Right renal pelvis (tissue), 4 donors: ENCODE measurements around the gene GCHFR. TPM values are rescaled to one million over a fixed set of nuclear protein-coding genes. Genes with fewer than 3 reads are reported as not detected.

Experiments
- DNase-seq, 4 donors: peaks; one replicate each; pipeline ENCODE4 v3.0.0-alpha.2; 2013; ENCODE audit warnings: low read depth in 4 of 4, low spot score in 3 of 4, missing footprints in 1 of 4
- polyA plus RNA-seq, 4 donors: library from polyadenylated mRNA; unstranded; fragments of 120-200 nt; gene quantifications; one replicate each; pipeline ENCODE4 v1.2.1, GENCODE V29; 2013; ENCODE audit not compliant: insufficient read length in 4 of 4

Gene GCHFR
- polyA plus RNA-seq, 4 donors, result 33.4 to 59.2 (median 36.9) TPM

- DNase-seq, result peak in 1 of 4 donors; percentile 26
Measured at GRCh38 chr15:40807888-40808461, 44.1 kb downstream of the GCHFR start.

GRCh38 chr15:40808861-40809450 lies 45.1 kb downstream of the GCHFR start:
- no peak for DNase-seq

GRCh38 chr15:40812721-40813425 lies 49.0 kb downstream of the GCHFR start:
- no peak for DNase-seq

GRCh38 chr15:40815042-40815698 lies 51.3 kb downstream of the GCHFR start:
- peak in 1 of 4 donors; percentile 36 for DNase-seq

Other genes starting within 250 kb of the GCHFR start
- gene CCDC32, start 199.0 kb upstream of the GCHFR start, polyA plus RNA-seq, result 10 to 100 TPM; 25.9 to 30.1 (median 27.7) TPM
- gene RPUSD2, start 194.8 kb upstream of the GCHFR start, polyA plus RNA-seq, result 10 to 100 TPM; 11.1 to 14.4 (median 12.6) TPM
- 10 to 100 TPM; 18.2 to 22.7 (median 20.2) TPM for gene KNL1, start 169.8 kb upstream of the GCHFR start, polyA plus RNA-seq
- gene RAD51, start 68.9 kb upstream of the GCHFR start, polyA plus RNA-seq, result 10 to 100 TPM; 10.8 to 14.0 (median 12.7) TPM
- gene RMDN3, start 8.8 kb upstream of the GCHFR start, polyA plus RNA-seq, result 10 to 100 TPM; 38.9 to 43.9 (median 39.2) TPM
- 1 to 10 TPM; 2.0 to 2.8 (median 2.2) TPM for gene C15orf62, start 5.9 kb downstream of the GCHFR start, polyA plus RNA-seq
- 10 to 100 TPM; 25.4 to 28.4 (median 28.0) TPM for gene ZFYVE19, start 43.0 kb downstream of the GCHFR start, polyA plus RNA-seq
- 10 to 100 TPM; 34.2 to 40.4 (median 35.9) TPM for gene DNAJC17, start 43.4 kb downstream of the GCHFR start, polyA plus RNA-seq
- gene PPP1R14D, start 64.6 kb downstream of the GCHFR start, polyA plus RNA-seq, result under 1 TPM; 0.46 to 0.61 (median 0.52) TPM
- 10 to 100 TPM; 61.5 to 79.5 (median 71.2) TPM for gene SPINT1, start 80.0 kb downstream of the GCHFR start, polyA plus RNA-seq
- 1 to 10 TPM; 1.8 to 2.6 (median 2.1) TPM for gene RHOV, start 110.2 kb downstream of the GCHFR start, polyA plus RNA-seq
- 10 to 100 TPM; 15.3 to 19.7 (median 16.8) TPM for gene VPS18, start 130.4 kb downstream of the GCHFR start, polyA plus RNA-seq
- gene DLL4, start 165.3 kb downstream of the GCHFR start, polyA plus RNA-seq, result 1 to 10 TPM; 6.9 to 10.0 (median 9.2) TPM
- gene CHAC1, start 189.4 kb downstream of the GCHFR start, polyA plus RNA-seq, result 1 to 10 TPM; 3.2 to 4.4 (median 3.9) TPM